GM21526 (cell line): ENCODE measurements around the gene C17orf107.
A peak's percentile ranks its signal among the peaks of the same experiment; 100 is the strongest.

ENCODE experiments used
- ATAC-seq: cut with Tn5 transposase; IDR thresholded peaks from one replicate; pipeline ENCODE4 v1.9.1; 2021; ENCODE audit warnings: moderate library complexity; ENCODE audit not compliant: unreplicated experiment, low FRiP score

Gene C17orf107

DNA sequence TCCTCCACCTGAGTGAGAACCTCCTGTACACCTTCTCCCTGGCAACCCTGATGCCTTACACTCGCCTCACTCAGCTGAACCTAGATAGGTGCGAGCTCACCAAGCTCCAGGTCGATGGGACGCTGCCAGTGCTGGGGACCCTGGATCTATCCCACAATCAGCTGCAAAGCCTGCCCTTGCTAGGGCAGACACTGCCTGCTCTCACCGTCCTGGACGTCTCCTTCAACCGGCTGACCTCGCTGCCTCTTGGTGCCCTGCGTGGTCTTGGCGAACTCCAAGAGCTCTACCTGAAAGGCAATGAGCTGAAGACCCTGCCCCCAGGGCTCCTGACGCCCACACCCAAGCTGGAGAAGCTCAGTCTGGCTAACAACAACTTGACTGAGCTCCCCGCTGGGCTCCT is 33.4 kb downstream of the C17orf107 start:
- no peak for ATAC-seq

DNA sequence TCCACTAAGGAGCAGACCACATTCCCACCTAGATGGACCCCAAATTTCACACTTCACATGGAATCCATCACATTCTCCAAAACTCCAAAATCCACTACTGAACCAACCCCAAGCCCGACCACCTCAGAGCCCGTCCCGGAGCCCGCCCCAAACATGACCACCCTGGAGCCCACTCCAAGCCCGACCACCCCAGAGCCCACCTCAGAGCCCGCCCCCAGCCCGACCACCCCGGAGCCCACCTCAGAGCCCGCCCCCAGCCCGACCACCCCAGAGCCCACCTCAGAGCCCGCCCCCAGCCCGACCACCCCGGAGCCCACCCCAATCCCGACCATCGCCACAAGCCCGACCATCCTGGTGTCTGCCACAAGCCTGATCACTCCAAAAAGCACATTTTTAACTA is 34.3 kb downstream of the C17orf107 start:
- ATAC-seq, result no peak

DNA sequence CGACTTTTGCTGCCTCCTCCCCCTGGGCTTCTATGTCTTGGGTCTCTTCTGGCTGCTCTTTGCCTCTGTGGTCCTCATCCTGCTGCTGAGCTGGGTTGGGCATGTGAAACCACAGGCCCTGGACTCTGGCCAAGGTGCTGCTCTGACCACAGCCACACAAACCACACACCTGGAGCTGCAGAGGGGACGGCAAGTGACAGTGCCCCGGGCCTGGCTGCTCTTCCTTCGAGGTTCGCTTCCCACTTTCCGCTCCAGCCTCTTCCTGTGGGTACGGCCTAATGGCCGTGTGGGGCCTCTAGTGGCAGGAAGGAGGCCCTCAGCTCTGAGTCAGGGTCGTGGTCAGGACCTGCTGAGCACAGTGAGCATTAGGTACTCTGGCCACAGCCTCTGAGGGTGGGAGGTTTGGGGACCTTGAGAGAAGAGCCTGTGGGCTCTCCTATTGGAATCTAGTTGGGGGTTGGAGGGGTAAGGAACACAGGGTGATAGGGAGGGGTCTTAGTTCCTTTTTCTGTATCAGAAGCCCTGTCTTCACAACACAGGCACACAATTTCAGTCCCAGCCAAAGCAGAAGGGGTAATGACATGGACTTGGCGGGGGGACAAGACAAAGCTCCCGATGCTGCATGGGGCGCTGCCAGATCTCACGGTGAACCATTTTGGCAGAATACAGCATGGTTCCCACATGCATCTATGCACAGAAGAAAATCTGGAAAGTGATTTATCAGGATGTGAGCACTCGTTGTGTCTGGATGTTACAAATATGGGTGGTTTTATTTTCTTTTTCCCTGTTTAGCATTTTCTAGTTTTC is 35.0 kb downstream of the C17orf107 start:
- ATAC-seq, result no peak

DNA sequence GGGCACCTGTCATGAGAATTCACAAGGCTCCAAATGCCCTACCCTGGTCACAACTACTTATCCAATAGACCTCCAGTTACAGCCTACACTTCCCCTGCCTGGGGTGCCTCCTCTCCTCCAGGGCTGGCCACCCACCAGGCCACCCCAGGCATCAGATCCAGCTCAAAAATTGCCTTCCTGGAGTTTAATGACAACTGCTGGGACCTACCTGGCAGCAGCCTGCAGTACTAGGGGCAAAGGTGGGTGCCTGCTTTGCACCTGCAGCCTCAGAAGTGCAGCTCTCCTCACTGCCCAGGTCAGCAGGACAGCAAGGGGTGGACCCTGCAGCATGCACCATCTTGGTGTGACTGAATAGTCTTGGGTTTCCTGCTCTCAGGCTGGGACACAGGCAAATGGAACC is 36.3 kb downstream of the C17orf107 start:
- ATAC-seq, result no peak

DNA sequence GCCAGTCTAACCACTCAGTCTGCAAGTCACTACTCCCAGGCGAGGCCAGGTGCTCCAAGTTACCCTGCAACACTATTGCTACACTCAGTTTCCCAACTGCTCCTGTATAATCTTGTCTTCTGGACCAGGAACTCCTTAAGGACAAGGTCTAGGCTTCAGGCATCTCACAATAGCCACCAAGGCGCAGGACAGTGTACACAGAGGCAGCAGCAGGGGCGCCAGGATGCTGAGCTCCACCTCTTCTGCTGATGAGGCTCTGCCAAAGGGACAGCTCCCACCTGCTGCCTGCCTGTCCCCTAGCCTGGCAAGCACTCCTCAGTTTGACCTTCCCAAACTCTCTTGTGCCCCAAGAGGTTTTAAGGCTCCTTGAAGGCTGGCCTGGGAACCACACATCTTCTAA is 37.1 kb downstream of the C17orf107 start:
- ATAC-seq, result no peak

DNA sequence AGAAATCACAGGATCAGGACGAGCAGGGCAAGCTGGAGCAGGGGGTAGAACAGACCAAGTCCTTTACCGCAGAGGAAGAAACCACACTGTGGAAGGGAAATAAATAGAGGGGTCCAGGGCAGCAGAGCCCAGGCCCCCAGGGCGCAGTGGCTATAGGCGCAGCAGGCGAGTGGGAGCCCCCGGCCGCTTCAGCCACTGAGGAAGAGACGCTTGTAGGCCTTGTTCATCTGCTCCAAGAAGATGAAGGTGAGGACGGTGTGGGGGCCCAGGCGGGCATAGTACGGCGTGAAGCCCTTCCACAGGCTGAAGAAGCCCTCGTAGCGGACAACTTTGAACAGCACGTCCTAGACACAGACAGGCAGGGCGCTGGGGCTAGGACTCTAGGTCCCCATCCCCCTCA is 38.2 kb downstream of the C17orf107 start:
- no peak for ATAC-seq

DNA sequence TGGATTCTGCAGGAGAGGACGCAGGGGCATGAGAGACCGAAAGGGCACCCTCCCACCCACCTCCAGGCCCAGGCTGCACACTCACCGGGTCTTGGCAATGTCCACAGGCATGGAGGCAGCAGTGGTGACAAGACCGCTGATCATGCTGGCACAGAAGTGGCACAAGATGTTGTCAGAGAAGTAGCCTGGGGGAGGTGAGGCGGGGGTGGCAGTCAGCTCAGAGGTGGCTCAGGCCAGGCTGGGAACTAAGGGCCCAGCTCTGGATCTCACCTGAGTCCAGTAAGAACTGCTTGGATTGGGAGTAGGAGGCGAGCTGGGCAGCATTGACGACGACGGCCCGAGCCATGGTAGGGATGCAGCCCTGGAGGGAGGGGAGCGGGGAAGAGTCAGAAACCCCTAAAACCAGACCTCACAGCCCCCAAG is 38.7 kb downstream of the C17orf107 start:
- no peak for ATAC-seq

DNA sequence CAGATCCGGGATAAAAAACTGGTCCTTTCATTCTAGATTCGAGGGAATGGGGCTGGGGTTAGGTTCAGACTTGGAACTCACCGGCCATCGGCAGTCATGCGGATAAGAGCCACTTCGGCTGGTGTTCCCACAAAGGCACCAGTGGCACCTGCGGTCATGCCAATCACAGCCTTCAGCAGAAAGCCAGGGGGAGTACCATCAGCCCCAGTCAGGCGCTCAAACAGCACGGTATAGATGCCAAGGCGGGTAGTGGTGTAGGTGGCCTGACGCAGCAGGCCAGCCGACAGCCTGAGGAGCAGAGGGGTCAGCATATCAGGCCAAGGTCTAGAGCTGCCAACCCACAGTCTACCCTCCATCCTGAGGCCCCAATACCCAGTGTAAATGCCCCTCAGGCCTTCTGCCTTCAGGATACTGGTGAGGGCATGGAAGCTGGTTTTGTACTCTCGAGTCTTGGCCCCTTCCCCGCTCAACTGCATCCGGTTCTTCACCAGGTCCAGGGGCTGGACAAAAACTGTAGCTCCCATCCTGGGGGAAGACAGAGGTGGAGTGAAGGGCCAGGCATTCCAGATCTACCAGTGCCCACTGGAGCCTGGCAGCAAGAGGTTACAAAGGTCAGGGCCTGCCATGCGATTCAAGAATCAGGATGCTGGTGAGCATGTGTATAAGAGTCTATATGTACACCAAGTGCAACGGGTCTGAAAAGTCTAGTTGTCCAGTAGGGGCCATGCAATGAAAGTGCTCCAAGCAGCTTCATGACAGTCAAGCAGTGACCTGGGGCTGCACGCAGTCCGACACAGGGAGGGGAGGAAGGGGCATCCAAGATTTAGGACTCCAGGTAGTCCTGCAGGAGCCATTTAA is 39.6 kb downstream of the C17orf107 start:
- ATAC-seq, result no peak

DNA sequence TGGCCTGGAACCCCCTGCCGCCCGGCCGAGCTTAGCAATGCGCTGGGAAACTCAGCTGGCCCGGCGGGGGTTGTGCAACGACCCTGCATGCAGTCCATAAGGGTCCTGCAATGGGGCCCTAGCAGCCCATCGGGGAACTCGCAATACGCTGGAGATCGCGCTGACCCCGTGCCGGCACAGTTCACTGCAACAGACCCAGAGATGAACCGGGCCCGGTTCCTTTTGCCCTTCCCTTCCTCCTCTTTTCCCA is 40.1 kb downstream of the C17orf107 start:
- peak; percentile 11 for ATAC-seq

DNA sequence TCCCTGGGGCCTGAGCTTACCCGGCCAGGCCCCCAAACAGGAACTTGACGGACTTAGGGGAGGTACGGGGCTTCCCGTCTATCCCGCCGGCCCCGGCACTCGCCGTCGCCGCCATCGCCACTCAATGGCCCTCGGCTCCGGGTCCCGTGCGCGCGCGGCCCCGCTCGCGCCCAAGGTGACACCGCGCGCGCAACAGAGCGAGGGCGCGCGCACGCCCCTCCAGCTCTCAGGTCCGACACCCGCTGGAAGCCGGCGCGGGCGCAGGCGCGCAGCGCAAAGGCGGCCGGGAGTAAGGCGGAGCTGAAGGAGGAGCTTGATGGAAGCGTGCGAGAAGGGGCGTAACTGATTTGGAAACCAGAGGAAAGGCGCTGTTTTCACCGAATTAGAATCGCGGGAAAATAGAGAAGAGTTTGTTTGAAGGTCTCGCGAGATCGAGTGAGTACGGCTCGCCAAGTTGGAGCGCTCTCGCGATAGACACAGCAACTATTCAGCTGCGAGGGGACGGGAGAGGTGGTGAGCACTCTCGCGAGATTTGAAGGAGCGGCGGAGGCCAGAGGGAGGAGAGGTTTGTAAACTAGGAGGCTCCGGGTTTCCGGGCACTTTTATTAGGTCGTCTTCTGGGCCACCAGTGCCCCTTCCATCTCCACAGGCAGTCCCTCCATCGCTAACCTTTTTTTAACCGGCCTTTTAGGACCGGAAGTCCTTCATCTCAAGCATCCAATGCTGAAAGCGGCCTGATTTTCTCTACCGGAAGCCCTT is 40.6 kb downstream of the C17orf107 start, which contains the start of the genes RNF167 and SLC25A11:
TSS of gene RNF167 (plus strand) at position 473 of the 759 bp plus-strand sequence. CDS start 642 bp downstream, outside the sequence.
TSS of gene SLC25A11 (minus strand) at position 251 of the 759 bp plus-strand sequence. CDS start at position 115, 136 bp downstream.
- ATAC-seq, result peak; percentile 59

DNA sequence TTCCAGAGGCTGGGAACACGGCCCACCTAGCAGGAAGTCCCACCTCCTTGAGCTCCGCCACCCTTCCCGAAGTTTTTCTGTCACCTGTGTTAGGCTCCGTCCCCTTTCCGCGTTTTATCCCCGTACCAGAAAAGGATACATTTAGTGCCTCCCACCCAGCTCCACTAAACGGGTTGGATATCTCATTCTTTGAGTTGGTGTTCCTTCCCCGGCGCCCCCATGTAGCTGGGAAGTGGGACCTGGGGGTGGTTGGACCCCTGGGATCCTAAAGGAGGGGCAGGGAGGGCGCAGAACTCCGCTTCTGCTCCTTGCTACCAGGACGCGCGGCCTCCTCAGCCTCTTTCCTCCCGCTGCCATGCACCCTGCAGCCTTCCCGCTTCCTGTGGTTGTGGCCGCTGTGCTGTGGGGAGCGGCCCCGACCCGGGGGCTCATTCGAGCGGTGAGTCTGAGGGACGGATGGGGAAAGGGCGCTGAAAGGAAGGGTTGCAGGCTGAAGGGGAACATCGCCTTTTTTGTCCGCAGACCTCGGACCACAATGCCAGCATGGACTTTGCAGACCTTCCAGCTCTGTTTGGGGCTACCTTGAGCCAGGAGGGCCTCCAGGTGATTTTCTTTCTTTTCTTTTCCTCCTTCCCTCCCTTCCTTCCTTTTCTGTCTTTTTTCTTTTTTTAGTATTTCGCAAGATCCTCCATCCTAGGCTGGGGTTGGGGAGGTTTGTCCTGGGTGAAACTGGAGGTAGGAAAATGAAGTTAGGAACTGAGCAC is 41.4 kb downstream of the C17orf107 start:
- peak; percentile 5 for ATAC-seq

DNA sequence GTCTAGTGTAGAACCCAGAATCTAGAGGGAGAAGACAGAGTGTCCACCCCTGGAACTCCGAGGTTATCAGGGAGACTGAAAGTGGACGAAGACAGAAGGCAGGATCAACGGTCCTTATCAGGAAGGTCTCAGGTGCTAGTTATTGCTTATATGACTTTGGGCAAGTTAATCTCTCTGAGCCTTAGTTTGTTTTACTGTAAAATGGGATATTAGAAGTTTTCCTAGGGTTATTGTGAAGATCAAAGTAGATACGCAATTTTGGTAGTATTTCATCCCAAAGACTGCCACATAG is 41.9 kb downstream of the C17orf107 start:
- no peak for ATAC-seq

DNA sequence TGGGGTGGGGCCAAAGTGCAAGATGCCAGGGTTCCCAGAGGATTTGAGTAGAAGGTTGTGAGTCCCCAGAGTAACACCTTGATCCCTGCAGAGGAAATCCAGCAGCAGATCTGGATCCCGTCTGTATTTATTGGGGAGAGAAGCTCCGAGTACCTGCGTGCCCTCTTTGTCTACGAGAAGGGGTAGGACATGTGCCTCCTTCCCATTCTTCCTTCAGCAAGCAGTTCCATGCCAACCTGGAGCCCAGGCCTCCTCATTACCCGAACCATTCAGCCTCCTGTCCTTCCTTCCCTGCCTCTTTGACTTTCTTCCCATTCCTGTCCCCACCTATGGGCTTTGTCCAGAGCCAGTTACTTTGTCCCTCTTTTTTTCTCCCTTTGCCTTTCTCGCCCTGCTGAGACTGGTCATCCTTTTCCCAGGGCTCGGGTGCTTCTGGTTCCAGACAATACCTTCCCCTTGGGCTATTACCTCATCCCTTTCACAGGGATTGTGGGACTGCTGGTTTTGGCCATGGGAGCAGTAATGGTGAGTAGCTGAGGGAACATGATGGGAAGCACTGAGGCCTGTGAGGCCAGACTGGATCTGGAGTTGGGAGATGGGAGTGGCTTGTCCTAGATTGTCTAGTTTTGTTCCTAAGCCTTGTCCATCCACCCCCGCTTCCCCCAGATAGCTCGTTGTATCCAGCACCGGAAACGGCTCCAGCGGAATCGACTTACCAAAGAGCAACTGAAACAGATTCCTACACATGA is 43.6 kb downstream of the C17orf107 start:
- no peak for ATAC-seq

DNA sequence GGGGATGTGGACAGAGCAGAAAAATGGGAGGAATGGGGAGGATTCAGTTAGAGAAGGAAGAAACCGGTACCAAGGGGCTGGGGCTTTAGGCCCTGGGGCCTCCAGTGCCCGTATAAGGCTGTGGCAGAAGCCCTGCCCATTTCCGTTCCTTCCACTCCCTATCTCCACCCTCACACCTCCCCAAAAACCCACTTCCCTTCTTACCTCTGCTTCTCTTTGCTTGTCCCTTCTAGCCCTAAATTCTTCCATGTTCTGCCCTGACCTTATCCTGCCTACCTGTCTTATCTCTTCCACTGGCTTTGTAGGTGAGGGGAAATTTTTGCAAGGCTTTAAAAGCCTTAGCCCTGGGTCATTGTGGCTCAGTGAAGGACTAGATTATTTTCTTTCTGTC is 44.8 kb downstream of the C17orf107 start:
- ATAC-seq, result no peak

DNA sequence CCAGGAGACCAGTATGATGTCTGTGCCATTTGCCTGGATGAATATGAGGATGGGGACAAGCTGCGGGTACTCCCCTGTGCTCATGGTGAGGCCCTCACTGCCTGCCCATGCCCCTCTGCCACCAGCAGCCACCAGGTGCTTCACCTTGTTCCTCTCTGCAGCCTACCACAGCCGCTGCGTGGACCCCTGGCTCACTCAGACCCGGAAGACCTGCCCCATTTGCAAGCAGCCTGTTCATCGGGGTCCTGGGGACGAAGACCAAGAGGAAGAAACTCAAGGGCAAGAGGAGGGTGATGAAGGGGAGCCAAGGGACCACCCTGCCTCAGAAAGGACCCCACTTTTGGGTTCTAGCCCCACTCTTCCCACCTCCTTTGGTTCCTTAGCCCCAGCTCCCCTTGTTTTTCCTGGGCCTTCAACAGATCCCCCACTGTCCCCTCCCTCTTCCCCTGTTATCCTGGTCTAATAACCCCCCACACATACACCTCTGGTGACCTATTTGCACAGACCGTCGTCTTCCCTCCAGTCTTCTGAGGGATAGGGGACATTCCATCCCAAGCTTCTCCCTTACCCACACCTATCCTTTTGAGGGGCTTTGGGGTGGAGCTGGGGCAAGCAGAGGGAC is 45.3 kb downstream of the C17orf107 start:
- no peak for ATAC-seq

DNA sequence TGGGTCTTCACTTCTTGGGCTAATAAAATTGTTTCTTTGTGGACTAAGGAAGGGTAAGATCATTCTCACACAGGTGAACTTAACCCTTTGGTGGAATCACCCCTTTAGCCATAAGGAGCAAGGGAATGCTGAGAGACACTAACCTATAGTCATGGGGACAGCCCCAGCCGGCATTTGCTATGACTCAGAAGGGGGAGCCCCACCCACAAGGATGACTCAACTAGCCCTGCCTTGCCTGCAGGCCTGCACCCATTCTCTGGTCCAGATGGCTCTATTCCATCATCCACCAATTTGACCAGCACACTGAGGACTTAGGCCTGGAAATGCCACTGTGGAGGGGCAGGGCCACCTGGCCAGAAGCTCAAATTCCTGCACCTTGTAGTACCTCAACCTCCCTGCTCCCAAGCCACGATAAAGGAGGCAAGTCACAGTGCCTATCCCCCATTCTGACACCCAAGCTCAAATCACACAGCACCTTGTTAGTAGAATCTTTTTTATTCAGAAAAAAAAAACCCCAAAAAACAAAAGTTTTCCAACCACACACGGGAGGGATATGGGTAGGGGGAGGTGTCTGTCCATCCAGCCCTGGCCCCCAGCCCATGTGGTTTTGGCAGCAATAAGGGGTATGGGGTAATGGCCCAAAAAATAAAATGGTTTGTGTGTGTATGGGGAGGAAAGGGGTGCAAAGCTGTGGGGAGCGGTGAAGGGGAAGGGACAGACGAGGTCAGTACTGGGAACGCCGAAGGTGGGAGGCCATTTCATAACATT is 46.0 kb downstream of the C17orf107 start:
- ATAC-seq, result no peak

DNA sequence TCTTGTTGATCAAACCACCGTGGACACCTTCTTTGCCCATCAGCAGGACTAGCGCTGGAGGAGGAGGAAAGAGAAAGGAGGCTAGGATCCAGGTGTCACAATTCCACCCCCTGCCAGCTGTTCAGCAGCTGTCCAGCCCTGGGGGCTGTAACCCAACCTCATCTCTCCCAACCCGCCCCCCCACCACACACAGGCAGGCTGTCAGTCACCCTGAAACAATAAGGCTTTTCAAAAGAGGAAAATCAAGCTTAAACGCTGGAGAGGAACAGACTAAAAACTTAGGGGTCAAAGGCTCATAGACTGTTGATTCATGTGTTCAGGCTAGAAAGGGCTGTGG is 46.6 kb downstream of the C17orf107 start:
- ATAC-seq, result no peak

DNA sequence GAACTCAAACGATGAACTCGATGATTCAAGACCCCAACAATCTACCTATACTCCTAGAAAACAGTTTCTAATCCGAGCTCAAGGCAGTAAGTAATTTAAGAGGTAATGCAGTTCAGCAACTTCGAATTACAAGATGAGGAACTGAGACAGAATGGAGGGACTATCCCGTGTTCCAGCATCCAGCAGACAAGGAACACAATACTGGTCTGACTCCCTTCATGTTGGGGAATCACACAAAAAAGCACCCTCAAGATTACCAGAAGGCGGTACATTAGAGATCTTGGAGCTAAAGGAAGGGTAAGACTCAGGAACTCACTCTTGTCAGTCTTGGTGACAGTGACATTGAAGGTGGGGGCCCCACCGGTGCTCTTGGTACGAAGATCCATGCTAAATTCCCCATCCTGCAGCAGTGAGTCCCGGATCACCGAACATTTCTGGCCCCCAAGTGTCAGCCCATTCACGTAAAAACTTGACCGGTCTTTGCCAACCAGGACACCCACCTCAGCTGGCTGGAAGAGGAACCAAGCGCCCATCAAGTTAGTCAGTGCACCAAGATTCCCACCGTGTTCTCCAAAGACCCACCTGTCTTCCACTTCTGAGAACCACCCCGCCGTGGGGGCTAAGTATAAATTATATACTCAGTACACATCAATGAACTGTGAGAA is 47.1 kb downstream of the C17orf107 start:
- ATAC-seq, result no peak
